IPS DF 4.7 (cell line): Measurements from ENCODE around the gene EDDM13.
"Not testable (repeated sequence)": the region's sequence is repeated elsewhere in the genome, so short reads cannot be mapped to it uniquely, and the experiment has no call there.

ENCODE experiments used
- DNase-seq: peaks from one replicate; pipeline ENCODE4 v3.0.0-alpha.2; 2013; ENCODE audit warnings: low spot score; ENCODE audit errors: extremely low read depth

The EDDM13 gene, protein sequence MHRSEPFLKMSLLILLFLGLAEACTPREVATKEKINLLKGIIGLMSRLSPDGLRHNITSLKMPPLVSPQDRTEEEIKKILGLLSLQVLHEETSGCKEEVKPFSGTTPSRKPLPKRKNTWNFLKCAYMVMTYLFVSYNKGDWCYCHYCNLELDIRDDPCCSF

DNA sequence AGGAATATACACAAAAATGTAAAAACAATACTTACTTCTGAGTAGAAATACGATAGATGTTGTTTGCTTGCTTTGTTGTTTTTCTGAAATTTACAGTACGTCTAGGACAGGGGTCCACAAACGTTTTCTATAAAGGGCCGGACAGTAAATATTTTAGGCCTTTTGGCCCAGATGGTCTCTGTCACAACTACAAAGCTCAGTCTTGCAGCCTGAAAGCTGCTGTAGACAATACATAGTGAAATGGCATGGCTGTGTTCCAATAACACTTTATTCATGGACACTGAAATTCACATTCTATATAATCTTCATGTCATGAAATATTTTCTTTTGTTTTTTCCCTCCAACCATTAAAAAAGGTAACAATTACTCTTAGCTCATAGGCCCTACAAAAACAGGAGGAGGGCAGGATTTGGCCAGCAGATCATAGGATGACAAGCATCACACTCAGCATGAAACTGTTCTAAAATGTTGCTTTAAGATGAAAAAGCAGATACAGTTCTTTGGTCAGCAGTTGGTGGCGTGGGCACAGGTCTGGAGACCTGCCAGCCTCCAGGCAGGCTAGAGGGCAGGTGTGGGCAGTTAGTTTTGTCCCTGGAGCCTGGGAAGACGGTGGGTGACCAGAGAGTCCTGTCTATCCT lies at the start of gene EDDM13:
EDDM13 (plus strand) TSS at position 588 of the 638 bp plus-strand sequence. CDS start 87 bp downstream, outside the sequence.
- no peak for DNase-seq

DNA sequence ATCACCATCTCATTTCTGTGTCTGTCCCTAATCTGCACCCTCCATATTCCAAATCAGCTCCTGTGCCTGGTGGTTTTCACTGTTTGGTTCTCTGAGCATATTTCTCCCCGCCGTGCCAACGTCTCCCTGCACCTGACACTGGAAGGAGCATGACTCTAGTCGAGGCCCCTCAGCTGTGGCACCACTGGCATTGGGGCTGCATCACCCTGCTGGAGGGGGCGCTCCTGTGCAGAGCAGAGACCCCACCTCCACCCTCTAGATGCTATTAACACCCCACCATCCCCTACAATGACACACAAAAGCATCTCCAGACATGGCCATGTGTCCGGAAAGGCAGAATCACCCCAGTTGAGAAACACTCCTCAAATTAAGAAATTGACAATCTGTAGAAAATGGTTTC lies 49.6 kb upstream of the EDDM13 start:
- DNase-seq: no peak

DNA sequence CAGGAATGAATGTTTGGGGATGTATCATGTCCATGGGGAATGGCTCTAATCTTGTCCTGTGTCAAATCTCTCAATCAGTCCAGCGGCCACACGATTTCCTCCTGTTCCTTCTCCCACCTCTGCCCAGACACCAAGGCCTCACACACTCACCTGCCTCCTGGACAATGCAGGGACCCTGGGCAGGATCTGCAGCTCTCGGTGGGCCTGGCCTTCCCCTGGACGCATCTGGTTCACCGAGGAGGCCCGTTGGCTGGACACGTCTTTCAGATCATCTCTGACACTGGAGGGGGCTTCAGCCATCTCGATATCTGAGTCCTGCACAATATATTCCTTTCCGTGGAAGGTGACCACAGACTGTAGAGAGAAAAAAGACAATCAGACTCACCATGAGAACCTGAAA lies 49.1 kb upstream of the EDDM13 start:
- DNase-seq: no peak

DNA sequence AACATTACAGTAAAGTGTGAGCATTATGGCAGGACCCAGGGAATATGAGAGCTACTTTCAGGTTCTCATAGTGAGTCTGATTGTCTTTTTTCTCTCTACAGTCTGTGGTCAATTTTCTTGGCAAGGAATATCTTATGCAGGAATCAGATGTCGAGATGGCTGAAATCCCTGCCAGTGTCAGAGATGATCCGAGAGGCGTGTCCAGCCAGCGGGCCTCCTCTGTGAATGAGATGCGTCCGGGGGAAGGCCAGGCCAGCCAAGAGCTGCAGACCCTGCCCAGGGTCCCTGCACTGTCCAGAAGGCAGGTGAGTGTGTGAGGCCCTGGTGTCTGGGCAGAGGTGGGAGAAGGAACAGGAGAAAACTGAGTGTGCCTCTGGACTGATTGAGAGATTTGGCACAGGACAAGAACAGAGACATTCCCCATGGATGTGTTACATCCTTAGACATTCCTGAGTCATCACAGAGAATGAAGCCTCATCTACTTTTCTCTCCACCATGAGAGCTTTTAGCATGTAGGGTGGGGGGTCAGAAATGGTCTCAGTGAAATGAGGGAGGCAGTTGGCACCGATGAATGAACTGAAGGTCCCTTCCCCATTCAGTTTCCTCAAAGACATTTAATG lies 27.3 kb upstream of the EDDM13 start:
- no peak for DNase-seq

DNA sequence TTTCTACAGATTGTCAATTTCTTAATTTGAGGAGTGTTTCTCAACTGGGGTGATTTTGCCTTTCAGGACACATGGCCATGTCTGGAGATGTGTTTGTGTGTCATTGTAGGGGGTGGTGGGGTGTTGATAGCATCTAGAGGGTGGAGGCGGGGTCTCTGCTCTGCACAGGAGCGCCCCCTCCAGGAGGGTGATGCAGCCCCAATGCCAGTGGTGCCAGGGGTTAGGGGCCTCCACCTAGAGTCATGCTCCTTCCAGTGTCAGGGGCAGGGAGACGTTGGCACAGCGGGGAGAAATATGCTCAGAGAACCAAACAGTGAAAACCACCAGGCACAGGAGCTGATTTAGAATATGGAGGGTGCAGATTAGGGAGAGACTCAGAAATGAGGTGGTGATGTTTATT lies 26.8 kb upstream of the EDDM13 start:
- DNase-seq: not testable (repeated sequence)

DNA sequence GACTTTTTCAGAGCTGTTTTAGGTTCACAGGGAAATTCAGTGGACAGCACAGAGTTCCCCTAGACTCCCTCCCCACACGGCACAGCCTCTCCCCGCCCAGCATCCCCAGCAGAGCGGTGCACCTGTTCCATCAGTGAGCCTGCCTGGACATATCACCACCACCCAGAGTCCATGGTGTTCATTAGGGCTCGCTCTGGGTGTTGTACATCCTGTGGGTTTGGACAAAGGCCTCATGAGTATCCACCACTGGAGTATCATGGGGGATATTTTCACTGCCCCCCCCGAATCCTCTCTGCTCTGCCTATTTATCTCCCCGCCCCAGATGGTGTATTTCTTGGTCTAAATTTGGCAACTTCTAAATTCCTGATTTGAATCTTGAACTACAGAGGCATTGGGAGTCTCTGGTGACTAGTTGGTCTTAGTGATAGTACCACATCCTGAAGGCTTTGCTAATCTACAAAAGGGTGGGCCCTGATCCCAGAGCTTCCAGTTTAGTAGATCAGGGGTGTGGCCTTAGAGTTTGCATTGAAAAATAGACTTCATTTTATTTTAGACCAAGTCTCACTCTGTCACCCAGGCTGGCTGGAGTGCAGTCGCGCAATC lies 23.7 kb upstream of the EDDM13 start:
- DNase-seq: not testable (repeated sequence)

DNA sequence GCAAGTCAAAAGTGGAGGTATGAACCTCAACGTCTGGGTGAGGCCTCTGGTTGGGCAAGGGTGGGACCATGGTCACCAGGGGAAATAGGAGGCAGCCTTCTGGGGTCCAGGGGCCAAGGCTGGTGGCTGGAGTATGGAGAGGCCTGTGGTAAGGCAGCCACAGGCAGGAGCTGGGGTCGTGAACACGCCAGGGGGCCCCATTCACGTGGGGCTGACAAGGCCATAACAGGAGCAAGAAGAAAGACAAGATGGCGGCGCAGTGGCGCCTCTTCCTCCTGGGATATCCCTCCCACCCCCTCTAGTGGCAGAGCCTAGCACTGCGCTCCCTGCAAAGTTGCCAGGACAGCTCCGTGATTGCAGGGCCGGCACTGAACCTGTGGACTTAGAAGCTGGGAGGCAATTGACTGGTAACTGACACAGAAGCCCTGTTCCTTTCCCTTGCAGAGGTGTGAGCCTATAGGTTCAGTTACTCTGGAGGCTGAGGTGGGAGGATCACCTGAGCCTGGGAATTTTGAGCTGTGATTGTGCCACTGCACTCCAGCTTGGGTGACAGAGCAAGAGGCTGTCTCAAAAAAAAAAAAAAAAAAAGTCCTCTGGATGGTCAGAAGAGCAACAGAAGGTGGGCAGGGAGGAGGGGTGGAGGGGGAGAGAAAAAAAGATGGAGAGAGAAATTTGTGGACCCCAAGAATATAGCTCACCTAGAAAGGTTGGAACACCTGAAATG lies 19.7 kb upstream of the EDDM13 start:
- peak; percentile 49 for DNase-seq

DNA sequence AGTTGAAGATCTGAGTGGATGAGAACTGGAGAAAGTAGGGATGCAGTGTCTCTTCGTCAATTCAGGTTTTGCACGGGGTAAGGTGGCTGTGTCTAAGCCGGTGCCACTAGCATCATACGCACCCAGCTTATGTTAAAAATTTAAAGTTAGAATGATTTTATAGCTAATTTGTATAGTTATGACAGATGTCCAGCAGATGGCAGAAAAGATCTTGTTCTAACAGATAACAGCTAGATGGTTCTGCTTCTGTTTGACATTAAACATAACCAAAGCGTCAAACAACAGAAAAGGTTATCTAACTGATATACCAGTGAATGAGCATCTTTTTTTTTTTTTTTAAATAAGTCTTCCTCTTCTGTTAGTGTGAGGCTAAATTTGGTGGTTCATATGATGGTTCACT lies 18.8 kb upstream of the EDDM13 start:
- no peak for DNase-seq

DNA sequence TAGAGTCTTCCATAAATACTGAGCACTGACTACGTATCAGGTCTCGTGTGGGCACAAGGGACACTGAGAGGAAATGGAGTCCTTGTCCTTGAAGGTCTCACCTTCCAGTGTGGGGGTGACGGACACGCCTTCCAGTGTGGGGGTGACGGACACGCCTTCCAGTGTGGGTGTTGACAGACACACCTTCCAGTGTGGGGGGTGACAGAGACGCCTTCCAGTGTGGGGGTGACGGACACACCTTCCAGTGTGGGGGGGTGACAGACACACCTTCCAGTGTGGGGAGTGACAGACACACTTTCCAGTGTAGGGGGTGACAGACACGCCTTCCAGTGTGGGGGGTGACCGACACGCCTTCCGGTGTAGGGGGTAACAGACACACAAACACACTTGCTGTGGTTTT lies 14.3 kb upstream of the EDDM13 start:
- no peak for DNase-seq

DNA sequence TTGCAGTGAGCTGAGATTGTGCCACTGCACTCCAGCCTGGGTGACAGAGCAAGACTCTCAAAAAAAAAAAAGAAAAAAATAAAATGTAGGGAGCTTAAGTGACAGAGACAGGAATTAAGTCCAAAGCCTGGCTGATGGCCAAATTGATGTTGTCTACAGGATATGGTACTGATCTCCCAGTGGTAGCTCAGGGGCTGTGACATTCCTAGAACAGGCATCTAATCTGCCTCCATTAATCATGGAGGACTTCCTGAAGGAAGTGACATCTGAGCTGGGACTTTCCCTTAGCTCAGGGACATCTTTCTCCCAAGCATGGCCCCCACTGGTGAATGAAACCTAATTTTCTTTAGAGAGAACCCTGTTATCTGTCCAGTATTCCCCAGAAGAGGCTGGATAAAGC lies 11.4 kb upstream of the EDDM13 start:
- DNase-seq: no peak

DNA sequence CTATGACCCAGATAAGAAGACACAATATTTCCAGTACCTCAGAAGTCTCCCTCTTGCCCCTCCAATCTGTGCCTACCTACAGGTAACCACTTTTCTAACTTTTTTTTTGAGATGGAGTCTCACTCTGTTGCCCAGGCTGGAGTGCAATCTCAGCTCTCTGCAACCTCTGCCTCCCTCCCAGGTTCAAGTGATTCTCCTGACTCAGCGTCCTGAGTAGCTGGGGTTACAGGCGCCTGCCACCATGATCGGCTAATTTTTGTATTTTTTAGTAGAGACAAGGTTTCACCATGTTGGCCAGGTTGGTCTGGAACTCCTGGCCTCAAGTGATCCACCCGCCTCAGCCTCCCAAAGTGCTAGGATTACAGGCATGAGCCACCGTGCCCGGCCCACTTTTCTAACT lies 10.6 kb upstream of the EDDM13 start:
- DNase-seq: not testable (repeated sequence)

DNA sequence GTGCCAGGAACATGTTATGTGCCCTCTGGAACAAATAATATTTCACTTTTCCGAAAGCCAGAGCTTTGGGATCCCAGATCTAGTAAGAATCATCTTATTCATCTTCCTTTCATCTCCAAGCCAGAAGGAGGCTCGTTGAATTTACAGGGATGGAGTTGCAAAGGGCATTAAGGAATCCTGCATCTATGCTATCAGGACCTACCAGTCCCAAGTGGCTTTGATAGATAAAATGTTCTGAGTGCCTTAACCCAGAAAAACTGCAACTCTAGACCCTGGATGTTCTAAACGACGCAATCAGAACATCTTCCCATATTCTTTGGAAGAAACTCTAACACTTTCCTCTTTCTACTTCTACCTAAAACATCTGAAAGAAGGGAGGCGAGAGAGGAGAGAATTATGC lies 9.2 kb upstream of the EDDM13 start:
- DNase-seq: no peak

DNA sequence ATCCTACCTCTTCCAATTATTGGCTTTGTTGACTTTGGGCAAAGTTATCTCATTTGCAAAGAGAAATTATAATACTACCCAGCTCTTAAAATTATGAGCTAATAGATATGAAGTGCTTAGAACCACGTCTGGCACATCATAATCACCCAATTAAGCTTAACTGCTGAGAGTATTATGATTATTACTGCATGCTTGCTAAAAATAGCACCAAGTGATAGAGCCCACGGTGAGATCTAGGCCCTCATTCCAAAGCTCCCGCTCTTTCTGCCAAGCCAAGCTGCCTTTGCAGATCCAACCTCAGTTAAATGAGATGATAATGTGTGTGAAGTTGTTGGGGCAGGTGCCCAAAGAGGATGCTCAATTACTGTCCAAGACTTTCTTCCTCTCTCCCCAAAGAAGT lies 6.5 kb upstream of the EDDM13 start:
- DNase-seq: no peak

DNA sequence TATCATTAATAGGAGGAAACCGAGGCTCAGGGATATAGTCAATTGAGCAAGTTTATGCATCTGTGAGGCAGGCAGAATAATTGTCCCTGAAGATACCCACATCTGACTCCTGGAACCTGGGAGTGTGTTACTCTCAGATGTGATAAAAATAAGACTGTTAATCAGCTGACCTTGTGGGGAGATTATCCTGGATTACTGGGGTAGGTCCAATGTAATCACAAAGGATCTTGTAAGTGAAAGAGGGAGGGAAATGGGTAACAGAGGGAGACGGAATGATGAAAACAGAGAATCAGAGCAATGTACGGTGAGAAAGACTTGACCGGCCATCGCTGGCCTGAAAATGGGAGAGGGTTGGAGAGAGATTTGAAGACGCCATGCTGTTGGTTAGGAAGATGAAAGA lies 3.2 kb upstream of the EDDM13 start:
- DNase-seq: no peak

DNA sequence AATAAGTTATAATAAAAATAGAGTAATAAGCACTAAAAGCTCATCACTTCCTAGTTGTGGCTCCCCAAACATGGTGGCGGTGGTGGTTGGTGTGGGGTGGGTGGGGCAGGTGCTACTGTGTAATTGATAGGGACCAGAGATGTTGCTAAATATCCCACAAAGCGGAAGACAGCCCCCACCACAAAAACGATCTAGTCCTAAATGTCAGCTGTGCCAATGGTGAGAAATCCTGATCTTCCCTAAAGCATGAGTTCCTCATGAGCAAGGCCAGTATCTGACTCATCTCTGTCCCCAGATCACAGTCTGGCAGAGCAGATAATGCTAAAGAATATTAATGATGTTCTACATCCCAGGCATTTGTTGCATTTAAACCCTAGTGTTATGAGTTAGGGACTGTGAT lies 1.9 kb upstream of the EDDM13 start:
- no peak for DNase-seq

DNA sequence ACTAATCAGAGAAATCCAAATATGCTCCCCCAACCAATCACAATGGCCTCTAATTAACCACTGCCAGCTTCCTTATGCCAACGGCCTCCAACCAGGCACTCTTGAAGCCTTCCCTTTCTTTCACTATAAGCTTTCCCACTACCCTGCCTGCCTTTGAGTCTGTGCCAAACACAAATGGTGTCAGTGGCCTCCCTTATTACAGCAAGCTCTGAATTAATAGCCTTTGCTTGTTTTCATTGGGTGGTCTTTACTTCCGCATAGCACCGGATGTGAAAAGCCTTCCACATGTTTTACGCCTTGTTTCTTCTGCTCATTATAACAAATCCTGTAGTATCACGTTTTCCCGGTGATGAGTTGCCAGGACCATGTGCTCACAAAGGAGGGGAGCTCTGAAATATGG lies 1.4 kb upstream of the EDDM13 start:
- no peak for DNase-seq

DNA sequence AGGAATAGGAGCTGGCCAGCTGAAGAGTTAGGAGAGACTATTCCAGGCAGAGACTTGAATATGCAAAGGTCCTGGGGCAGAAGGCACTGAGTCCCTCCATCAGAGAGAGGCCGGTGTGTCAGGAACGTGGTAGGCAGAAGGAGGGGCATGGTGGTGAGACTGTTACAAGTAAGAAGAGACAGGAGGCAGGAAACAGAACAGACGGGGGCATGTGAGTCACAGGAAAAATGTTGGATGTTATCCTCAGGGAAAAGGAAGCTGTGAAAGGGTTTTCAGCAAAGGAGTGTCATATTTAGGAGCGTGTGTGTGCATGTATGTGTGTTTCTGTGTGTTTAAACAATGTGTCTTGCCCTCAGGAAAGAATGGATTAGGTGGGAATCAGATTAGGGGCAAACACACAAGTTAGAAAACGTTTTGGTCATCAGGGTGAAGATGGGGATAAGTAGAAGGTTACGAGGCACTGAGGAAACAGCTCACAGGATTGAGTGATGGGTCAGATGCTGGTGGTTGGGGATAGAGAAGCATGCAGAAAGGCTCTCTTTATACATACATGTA lies 1.1 kb downstream of the EDDM13 start:
- no peak for DNase-seq

DNA sequence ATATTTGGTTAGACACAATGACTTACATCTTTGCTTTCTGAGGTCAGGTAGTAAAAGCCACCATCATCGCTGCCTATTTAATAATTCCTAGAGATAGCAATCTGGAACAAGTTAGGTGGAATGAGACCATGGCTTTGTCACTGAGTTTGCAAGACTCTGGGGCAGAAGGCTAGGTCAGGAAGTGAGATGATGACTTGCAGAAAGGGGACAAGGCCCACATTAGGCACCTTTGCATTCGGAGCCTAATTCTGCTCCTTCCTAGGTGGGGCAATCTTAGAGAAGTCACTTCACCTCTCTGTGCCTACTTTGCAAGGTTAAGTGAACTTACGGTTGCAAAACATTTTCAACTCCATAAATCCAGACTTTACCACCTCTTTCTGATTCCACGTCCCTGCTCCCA lies 10.3 kb downstream of the EDDM13 start:
- DNase-seq: no peak

DNA sequence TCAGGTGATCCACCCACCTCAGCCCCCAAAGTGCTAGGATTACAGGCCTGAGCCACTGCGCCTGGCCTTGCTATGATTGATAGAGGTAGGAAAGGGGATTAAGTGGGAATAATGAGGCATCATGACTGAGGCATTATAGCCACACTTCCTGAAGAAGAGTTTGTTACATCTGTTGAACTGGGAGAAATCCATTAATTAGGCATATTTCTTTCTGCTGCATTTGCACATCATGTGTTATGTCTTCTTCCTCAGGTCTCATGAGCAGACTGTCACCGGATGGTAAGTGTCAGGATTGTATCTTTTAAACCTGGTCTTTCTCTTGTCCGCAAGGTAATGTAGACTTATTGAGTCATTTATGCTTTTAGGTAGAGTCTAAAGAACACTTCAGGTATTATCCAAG lies 12.2 kb downstream of the EDDM13 start:
- DNase-seq: no peak

DNA sequence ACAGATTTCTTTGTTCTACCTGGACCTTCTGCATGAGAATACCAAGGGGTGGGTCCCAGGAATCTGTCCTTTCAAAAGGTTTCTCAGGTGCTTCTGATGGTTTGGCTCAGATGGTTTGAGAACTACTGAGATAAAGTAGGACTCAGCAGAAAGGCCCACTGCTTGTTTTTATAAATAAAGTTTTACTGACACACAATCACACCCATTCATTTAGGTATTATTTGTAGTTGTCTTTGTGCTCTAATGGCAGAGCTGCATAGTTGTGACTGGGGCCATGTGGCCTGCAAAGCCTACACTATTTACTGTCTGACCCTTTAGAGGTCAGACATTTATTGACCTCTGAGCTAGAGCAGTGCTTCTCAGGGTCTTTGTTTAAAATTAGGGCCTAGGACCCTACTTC lies 17.6 kb downstream of the EDDM13 start:
- no peak for DNase-seq

DNA sequence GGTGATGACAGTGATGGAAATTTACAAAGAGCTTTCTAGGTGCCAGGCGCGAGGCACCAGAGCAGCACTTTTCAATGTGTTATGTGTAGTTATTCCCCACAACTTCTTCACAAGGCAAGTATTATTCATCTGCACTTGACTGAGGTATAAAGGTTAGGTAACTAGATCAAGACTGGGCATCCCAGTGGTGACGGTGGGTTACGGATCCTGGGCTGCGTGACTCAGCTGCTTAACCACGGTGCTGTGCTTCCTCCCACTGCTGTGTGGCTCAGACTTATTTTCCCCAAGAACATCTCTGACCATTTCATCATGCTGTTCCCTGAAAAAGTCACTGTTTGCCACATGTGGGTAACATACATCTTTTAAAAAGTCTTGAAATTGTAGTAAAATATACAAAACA lies 19.3 kb downstream of the EDDM13 start:
- DNase-seq: no peak

DNA sequence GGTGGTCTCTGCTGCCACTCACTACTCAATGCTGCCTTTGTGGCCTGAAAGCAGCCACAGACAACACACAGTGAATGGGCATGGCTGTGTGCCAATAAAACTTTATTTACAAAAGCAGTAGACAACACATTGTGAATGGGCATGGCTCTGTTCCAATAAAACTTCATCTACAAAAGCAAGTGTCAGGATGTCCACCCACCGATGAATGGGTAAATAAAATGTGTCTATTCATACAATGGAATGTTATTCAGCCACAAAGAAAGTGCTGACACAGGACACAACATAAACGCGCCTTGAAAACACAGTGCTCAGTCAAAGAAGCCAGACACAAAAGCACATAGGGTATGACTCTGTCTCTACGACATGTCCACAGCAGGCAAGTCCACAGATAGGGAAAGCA lies 22.0 kb downstream of the EDDM13 start:
- DNase-seq: no peak
